Fibroblast of mammary gland (primary cell): ENCODE data around the gene DOCK2.

Experiments
- DNase-seq: peaks from one replicate; pipeline ENCODE4 v3.0.0-alpha.2; 2010; ENCODE audit warnings: low read depth
- H3K4me3 ChIP-seq: 2 replicates; pipeline ENCODE4 v1.5.1; 2011; ENCODE audit warnings: low read depth, mild to moderate bottlenecking, low read length, moderate library complexity; ENCODE audit not compliant: control insufficient read depth
- TF ChIP-seq, protein P1 (sequence below): conservative IDR thresholded peaks from 2 replicates; pipeline ENCODE4 v1.5.1; 2011; ENCODE audit warnings: low read depth, low read length, inconsistent platforms; ENCODE audit not compliant: control insufficient read depth, insufficient read depth

DOCK2 gene

DNA sequence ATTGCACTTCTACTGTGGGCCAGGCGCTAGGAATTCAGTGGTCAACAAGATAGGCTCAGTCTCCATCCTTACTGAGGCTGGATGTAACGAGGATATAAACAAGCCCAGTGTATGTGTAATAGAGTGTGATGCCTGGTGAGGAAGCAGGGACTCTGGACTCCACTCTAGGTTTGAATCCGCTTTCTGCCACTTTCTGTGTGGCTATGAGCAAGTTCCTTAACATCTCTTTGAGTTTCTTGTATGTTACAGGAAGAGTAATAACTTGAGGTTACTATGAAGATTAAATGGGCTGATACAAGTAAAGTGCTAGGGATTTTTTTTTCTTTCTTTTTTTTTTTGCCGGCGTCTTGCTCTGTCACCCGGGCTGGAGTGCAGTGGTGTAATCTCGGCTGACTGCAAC, 12.4 kb downstream of the DOCK2 start:
- TF ChIP-seq, protein P1, sequence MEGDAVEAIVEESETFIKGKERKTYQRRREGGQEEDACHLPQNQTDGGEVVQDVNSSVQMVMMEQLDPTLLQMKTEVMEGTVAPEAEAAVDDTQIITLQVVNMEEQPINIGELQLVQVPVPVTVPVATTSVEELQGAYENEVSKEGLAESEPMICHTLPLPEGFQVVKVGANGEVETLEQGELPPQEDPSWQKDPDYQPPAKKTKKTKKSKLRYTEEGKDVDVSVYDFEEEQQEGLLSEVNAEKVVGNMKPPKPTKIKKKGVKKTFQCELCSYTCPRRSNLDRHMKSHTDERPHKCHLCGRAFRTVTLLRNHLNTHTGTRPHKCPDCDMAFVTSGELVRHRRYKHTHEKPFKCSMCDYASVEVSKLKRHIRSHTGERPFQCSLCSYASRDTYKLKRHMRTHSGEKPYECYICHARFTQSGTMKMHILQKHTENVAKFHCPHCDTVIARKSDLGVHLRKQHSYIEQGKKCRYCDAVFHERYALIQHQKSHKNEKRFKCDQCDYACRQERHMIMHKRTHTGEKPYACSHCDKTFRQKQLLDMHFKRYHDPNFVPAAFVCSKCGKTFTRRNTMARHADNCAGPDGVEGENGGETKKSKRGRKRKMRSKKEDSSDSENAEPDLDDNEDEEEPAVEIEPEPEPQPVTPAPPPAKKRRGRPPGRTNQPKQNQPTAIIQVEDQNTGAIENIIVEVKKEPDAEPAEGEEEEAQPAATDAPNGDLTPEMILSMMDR = no peak
- DNase-seq = no peak

DNA sequence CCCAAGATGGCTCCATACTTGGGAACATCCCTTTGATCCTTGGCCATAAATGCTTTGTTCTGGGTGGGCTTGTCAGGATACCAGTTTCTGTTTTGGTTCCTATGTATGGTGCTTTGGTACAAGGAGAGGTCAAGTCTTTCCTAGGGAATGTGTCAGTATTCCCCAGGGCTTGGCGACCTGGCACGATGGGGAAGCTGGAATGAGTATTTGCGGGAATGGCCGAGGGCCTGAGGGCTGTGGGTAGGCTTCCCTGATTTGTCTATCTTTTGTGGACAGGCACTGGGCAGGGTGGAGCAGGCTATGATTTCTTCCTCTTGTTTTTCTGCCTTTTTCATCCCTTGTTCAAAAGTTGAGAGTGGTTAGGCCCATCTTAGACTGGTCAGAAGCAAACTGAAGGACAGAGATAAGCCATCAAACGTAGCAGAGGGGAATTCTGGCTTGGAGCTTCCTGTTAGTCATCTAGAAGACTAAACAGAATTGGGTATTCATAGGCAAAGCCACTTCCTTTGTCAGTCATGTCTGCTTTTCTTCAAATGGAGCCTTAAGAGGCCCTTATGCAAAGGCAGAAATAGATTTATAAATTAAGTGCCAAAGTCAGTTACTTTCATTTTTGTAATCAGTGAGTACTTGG, 13.7 kb downstream of the DOCK2 start:
- TF ChIP-seq, protein P1 = no peak
- DNase-seq = peak; percentile 72
- H3K4me3 ChIP-seq = no peak overlapping the region

More for the DNA sequence above, 12.4 kb downstream of the DOCK2 start:
- no peak overlapping the region for H3K4me3 ChIP-seq

DNA sequence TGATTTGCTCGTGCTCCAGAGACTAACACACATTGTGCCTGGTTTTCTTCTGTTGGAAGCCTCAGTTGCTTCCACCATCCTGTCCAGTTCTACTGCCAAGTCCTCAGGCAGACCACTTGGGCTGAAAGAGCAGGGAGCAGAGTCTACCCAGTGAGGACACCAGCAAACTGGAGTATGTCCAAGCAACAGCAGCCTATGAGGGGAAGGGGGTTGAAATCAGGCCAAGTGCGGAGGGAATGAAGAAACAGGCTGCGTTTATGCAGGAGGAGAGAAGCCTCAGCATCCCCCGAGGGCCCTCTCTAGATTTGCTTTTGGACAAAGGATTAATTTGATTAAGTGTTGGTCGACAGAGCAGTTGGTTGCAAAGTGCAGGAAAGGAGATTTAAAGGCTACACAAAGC, 14.5 kb downstream of the DOCK2 start:
- TF ChIP-seq, protein P1 = no peak
- no peak overlapping the region for H3K4me3 ChIP-seq
- DNase-seq = peak; percentile 28

DNA sequence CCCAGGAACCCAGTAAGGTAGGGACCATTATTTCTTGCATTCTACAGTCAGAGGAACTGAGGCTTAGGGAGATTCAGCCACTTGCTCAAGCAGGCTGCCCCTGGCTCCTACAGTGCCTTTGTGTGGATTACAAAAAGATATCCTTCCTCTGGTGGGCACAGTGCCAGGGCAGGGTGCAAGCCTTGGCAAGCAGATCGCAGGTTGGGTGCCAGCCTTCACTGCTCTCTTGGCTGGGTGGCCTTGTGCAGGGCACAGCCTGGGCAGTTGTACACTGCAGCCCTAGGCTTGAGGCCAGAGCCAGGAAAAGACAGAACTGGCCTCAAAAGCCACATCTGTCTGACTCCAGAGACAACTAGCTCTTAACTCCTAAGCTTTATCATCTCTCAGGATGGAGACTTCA, 15.0 kb downstream of the DOCK2 start:
- TF ChIP-seq, protein P1 = no peak
- H3K4me3 ChIP-seq = no peak overlapping the region
- no peak for DNase-seq

DNA sequence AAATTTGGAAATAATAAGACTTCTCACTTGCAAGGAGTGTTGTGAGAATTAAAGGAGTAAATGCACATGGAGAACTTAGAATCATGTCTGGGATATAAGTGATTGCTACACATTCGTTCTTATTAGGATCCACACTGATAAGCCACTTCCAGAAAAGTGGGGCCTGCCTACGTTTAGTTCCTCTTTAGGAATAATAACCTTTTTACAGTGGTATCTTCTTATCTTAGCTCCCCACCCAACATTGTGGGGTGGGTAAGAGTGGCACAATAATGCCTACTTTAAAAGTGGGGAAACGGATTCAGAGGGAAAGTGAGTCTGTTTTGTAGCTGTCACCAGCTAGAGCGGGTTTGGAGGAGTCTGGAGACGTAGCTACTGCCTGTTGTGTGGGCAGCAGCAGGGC, 16.0 kb downstream of the DOCK2 start:
- TF ChIP-seq, protein P1 = no peak
- no peak for DNase-seq

DNA sequence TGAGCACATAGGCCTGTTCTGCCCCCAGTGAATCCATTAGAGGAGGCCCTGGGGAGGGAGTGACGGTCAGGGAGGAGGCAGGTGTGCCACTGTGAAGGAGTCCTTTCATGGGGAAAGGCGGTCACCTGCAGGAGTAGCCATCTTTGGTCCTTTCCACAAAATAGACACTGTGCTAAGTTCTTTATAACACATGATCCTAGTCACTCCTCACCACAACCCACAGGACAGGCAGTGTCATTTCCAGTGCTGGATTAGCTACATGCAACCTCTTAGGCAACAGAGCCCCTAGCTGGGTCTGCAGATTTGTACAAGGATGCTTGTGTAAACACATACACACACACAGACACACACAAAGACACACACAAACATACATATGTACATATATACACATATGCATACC, 18.3 kb downstream of the DOCK2 start:
- TF ChIP-seq, protein P1 = no peak
- DNase-seq = no peak
- no peak overlapping the region for H3K4me3 ChIP-seq

More for the DNA sequence above, 16.0 kb downstream of the DOCK2 start:
- no peak overlapping the region for H3K4me3 ChIP-seq
